Right lobe of liver (tissue), 4 donors: ENCODE measurements around the gene BACH1.

Experiments
- POLR2A ChIP-seq: fragments of 450-650 bp; IDR thresholded peaks from one replicate; pipeline ENCODE4 v1.6.1; 2017; ENCODE audit warnings: antibody characterized with exemption, mild to moderate bottlenecking
- TF ChIP-seq, protein P1 (sequence below), 4 donors: fragments of 200-600 bp in 3 of 4; fragments of 450-650 bp in 1 of 4; IDR thresholded peaks; one replicate each; pipeline versions ENCODE4 v1.5.1 to v1.8.0; 2016 to 2022; ENCODE audit warnings: antibody characterized with exemption in 4 of 4, mild to moderate bottlenecking in 2 of 4
- donor health status: DM: no; HTN: no; CAD: no.
- donor health status: DM: no; HTN: no; CAD: no.
- donor health status: DM: no; HTN: yes; CAD: no.

- TF ChIP-seq POLR2A, result no peak
- TF ChIP-seq, protein P1, sequence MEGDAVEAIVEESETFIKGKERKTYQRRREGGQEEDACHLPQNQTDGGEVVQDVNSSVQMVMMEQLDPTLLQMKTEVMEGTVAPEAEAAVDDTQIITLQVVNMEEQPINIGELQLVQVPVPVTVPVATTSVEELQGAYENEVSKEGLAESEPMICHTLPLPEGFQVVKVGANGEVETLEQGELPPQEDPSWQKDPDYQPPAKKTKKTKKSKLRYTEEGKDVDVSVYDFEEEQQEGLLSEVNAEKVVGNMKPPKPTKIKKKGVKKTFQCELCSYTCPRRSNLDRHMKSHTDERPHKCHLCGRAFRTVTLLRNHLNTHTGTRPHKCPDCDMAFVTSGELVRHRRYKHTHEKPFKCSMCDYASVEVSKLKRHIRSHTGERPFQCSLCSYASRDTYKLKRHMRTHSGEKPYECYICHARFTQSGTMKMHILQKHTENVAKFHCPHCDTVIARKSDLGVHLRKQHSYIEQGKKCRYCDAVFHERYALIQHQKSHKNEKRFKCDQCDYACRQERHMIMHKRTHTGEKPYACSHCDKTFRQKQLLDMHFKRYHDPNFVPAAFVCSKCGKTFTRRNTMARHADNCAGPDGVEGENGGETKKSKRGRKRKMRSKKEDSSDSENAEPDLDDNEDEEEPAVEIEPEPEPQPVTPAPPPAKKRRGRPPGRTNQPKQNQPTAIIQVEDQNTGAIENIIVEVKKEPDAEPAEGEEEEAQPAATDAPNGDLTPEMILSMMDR (IDR thresholded peaks at IDR 0.05), result no peak
Observed at GRCh38 chr21:29385934-29386520, 87.3 kb downstream of the BACH1 start.
